Brain pericyte (primary cell): Measurements from ENCODE around the gene FAM217A.

ENCODE experiments used
- DNase-seq: peaks from one replicate; pipeline ENCODE4 v3.0.0-alpha.2; 2012; ENCODE audit warnings: low read depth, low spot score

Gene FAM217A

DNA sequence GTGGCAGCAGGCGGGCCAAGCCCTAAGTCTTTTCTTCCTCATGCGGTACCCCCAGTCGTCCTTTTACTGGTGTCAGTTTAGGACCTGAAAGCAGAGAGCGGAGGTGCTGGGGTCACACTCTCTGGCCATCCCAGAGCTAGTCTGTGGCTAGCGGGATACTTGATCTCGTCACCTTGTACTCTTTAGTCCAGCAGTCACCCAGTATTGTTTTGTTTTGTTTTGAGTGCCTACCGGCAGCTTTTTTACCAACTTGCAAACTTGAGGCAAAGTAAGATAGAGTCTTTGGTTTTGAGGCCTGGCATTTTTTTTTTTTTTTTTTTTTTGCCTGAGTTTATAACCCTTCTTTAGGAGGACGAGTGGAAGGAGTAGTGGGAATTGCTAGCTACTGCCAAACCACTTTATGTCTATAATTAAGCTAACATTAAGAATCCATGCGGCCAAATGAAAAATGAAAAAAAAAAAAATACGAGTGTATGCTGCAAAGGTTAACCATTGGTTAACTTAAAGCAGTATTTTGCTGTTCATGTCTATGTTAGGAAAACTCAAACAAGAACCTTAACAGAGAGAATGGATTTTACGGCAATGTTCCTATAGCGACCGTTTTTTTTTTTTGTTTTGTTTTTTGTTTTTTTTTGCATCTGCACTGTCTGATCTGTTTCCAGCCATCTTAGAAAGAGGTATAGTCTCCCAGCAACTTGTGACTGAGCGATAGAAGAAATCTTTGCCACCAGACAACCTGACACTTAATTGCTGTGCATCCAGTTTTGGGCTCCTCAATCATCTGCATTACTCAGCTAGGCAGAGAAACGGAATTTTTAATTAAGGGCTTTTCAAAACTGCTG lies 56.9 kb downstream of the FAM217A start:
- DNase-seq: no peak

DNA sequence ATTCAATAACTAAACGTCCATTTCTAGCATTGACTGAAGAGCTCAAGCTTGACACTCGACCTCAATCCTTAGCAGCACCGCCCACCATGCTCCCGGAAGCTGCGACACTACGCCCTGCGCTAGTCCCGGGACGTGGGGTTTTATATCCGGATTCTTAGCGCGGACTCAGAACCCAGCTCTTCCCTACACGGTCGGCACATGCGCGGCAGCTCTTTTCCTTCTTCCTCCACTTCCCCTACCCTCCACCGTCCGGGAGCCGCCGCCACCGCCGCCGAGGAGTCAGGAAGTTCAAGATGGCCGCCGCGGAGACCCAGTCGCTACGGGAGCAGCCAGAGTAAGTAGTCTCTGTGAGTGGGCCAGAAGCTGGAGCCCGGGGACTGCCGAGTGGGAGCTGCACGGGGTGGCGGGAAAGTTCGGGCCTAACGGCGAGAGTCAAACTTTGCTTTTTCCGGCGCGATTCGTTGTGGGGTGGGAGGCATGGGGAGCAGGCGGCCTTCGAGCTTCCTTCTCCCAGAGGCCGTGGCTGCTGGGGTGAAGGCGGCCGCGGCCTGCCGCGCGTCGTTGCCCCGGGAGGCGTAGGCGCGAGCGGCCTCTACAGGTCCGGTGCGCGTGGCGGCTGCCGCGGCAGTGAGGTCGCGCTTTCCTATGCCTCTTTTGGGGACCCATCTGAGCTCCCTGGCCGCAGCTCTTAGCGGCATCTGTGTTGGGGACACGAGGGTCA lies 57.6 kb downstream of the FAM217A start:
- DNase-seq: peak; percentile 85

DNA sequence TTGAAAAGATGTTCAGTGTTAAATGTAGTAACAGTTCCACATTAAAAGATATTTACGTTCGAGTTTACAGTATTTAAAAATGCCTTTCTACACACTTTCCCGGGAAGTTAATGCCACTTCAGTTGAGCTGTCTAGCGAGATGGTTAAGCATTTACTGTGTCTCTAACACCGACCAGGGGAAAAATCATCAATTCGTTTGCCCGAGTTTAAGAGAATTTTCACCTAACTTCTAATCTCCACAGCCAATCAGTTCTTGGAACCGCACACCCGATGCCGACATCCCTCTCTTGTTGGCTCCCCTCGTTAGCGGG lies 58.2 kb downstream of the FAM217A start:
- no peak for DNase-seq

DNA sequence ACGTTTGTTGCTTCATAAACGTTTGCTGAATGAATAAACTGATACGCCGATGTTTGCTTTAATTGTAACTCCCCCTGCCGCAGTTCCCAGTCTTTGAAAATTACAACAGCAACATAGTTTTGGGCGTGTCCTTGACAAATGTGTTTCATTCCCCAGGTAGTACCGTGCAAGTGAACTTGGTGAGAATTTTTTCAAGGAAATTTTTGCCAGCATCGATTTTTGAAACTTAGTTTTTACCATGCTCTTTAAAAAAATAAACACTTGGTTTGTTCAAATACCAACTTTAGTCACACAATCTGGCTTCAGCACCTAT lies 60.1 kb downstream of the FAM217A start:
- no peak for DNase-seq
